Spleen (tissue), 7 donors: ENCODE measurements around the gene MRPL54.

Experiments
- POLR2A ChIP-seq, 3 donors: fragments of 450-650 bp; IDR thresholded peaks; one replicate each; pipeline ENCODE4 v1.5.1; 2017; ENCODE audit warnings: antibody characterized with exemption in 3 of 3, mild to moderate bottlenecking in 1 of 3
- POLR2AphosphoS5 ChIP-seq, 3 donors: sonication (generic); formaldehyde crosslinking; IDR thresholded peaks; one replicate each; pipeline ENCODE4 v1.5.1; 2017; ENCODE audit warnings: antibody characterized with exemption in 3 of 3
- TF ChIP-seq, protein P1 (sequence below), 11 experiments: fragments of 200-600 bp in 7 of 11; fragments of 450-650 bp in 4 of 11; sonication (generic) in 4 of 11; IDR thresholded peaks in 8 of 11; conservative IDR thresholded peaks in 3 of 11; 1 replicate in 7 of 11; 2 replicates in 4 of 11; pipeline versions ENCODE4 v1.4.0 to v1.8.0; 2016 to 2021; ENCODE audit warnings: antibody characterized with exemption in 11 of 11, inconsistent platforms in 4 of 11, mild to moderate bottlenecking in 1 of 11
- donor health status: DM: no; HTN: no; CAD: no; lungs with moderate emphysema.
- donor health status: DM: no; HTN: no; CAD: no.
- donor health status: DM: no; HTN: no; CAD: no.

DNA sequence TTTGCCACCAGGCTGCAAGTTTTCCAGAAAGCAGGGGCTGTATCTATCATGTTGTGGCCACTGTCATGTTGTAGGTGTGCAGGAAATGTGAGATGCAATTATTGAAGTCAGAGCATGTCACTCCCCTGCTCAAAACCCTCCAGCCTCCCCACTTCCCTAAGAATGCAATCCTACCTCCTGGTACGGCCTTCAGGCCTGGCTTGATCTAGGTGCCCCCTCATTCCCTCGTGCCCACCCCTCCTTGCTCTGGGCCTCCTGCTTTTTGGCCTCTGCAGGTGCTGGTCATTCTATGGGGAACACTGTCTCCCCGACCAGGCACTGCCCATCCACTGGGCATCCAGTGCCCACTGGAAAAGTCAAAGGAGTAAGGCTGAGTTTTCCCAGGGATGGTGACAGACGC is 52.2 kb downstream of the MRPL54 start:
- TF ChIP-seq, protein P1, sequence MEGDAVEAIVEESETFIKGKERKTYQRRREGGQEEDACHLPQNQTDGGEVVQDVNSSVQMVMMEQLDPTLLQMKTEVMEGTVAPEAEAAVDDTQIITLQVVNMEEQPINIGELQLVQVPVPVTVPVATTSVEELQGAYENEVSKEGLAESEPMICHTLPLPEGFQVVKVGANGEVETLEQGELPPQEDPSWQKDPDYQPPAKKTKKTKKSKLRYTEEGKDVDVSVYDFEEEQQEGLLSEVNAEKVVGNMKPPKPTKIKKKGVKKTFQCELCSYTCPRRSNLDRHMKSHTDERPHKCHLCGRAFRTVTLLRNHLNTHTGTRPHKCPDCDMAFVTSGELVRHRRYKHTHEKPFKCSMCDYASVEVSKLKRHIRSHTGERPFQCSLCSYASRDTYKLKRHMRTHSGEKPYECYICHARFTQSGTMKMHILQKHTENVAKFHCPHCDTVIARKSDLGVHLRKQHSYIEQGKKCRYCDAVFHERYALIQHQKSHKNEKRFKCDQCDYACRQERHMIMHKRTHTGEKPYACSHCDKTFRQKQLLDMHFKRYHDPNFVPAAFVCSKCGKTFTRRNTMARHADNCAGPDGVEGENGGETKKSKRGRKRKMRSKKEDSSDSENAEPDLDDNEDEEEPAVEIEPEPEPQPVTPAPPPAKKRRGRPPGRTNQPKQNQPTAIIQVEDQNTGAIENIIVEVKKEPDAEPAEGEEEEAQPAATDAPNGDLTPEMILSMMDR (IDR thresholded peaks at IDR 0.05 in 8 of 11, conservative IDR thresholded peaks at IDR 0.05 in 3 of 11) = no peak
- TF ChIP-seq POLR2A (IDR thresholded peaks at IDR 0.05) (no peak), POLR2AphosphoS5 (IDR thresholded peaks at IDR 0.05) (no peak)
